Prostate gland (tissue), 2 donors: Measurements from ENCODE around the gene S100A2.

Experiments
- CTCF ChIP-seq, 4 experiments: fragments of 200-600 bp in 2 of 4; fragments of 450-650 bp in 2 of 4; sonication (generic) in 2 of 4; IDR thresholded peaks; 1 replicate in 3 of 4; 2 replicates in 1 of 4; pipeline ENCODE4 v1.5.1; 2016 to 2019; ENCODE audit warnings: antibody characterized with exemption in 4 of 4, mild to moderate bottlenecking in 2 of 4, moderate library complexity in 2 of 4
- POLR2A ChIP-seq: fragments of 450-650 bp; IDR thresholded peaks from one replicate; pipeline ENCODE4 v1.6.1; 2016; ENCODE audit warnings: antibody characterized with exemption, mild to moderate bottlenecking

GRCh38 chr1:153532181-153532580, 33.5 kb downstream of the S100A2 start:
- TF ChIP-seq CTCF (IDR thresholded peaks at IDR 0.05) (no peak), POLR2A (no peak)
